K562 (cell line): Measurements from ENCODE around the gene RPTOR. TPM values are rescaled to one million over a fixed set of nuclear protein-coding genes. Genes with fewer than 3 reads are reported as not detected.

Source experiments
- ATAC-seq: fragments of 200-7000 bp; cut with Tn5 transposase; 3 replicates; pipeline ENCODE4 v1.9.1; 2020; ENCODE audit warnings: moderate library complexity
- BruUV-seq: library from RNA; stranded (reverse); fragments of 400-500 nt; replicated peaks from 2 replicates; lab custom pipeline; 2021; lab: Mats Ljungman, UMichigan
- CTCF ChIA-PET: fragments of 300-600 bp; formaldehyde crosslinking; extraction: SDS; loops from one replicate; lab custom pipeline; 2021; ENCODE audit warnings: low intra/inter-chr PET ratio; lab: Yijun Ruan, JAX
- POLR2A ChIA-PET: fragments of 300-600, 350-650 bp; sonication (Branson Sonifier 250); formaldehyde crosslinking; extraction: SDS; loops from one replicate; lab custom pipeline; 2021; ENCODE audit warnings: antibody characterized with exemption, inconsistent platforms; lab: Yijun Ruan, JAX
- DNase-seq, 4 experiments: peaks; one replicate each; pipeline versions ENCODE4 v3.0.0 to v3.0.0-alpha.2; 2011 to 2018; ENCODE audit warnings: low spot score in 3 of 4, mixed read lengths in 3 of 4; ENCODE audit errors: extremely low read depth in 1 of 4
- FAIRE-seq: peaks from 2 replicates; lab custom pipeline; 2011; peaks lifted over from hg19 to GRCh38; lab: Jason Lieb, UNC
- H2AFZ ChIP-seq: 2 replicates; pipeline ENCODE4 v1.6.0; 2011; ENCODE audit warnings: low read depth, low read length, control low read depth, inconsistent platforms
- H3K27ac ChIP-seq: fragments of 200-600 bp; 3 replicates; pipeline ENCODE4 v1.8.0; 2011; ENCODE audit warnings: low read depth, mild to moderate bottlenecking, control low read depth, inconsistent platforms, low read length, moderate library complexity, mixed read lengths; ENCODE audit errors: extremely low read depth
- H3K27me3 ChIP-seq, 2 experiments: fragments of 300-600 bp in 1 of 2; 2 replicates in 1 of 2; 3 replicates in 1 of 2; pipeline versions ENCODE4 v1.6.0 to v1.8.0; 2011; ENCODE audit warnings: inconsistent platforms in 2 of 2, low read length in 2 of 2, mild to moderate bottlenecking in 1 of 2, mixed read lengths in 1 of 2, moderate library complexity in 1 of 2; ENCODE audit not compliant: control insufficient read depth in 2 of 2, insufficient read depth in 2 of 2
- H3K36me3 ChIP-seq: fragments of 300-600 bp; 3 replicates; pipeline ENCODE4 v1.8.0; 2011; ENCODE audit warnings: mild to moderate bottlenecking, low read length, inconsistent platforms; ENCODE audit not compliant: control insufficient read depth, insufficient read depth
- H3K4me1 ChIP-seq, 2 experiments: fragments of 200-600 bp in 1 of 2; replicated peaks in 1 of 2; 2 replicates in 1 of 2; 3 replicates in 1 of 2; pipeline versions ENCODE4 v1.5.1 to v1.8.0; 2011; ENCODE audit warnings: inconsistent platforms in 2 of 2, low read length in 2 of 2, mild to moderate bottlenecking in 1 of 2, mixed read lengths in 1 of 2, moderate library complexity in 1 of 2; ENCODE audit not compliant: control insufficient read depth in 2 of 2, insufficient read depth in 2 of 2
- H3K4me2 ChIP-seq: 2 replicates; pipeline ENCODE4 v1.6.1; 2011; ENCODE audit warnings: low read length, control low read depth, inconsistent platforms, mixed read lengths; ENCODE audit not compliant: insufficient read depth
- H3K4me3 ChIP-seq: fragments of 200-600 bp; sonication (generic), shearing (Covaris generic); 2 replicates; pipeline ENCODE4 v1.5.1; 2016; ENCODE audit warnings: control low read depth, inconsistent platforms
- H3K79me2 ChIP-seq: fragments of 200-600 bp; 3 replicates; pipeline ENCODE4 v1.8.0; 2011; ENCODE audit warnings: low read length, inconsistent platforms; ENCODE audit not compliant: control insufficient read depth, insufficient read depth
- H3K9ac ChIP-seq, 2 experiments: 2 replicates each; pipeline versions ENCODE4 v1.6.0 to v1.6.1; 2011; ENCODE audit warnings: low read depth in 2 of 2, low read length in 2 of 2, control low read depth in 1 of 2, inconsistent platforms in 1 of 2, mild to moderate bottlenecking in 1 of 2, mixed read lengths in 1 of 2; ENCODE audit not compliant: insufficient read depth in 1 of 2
- H3K9me1 ChIP-seq: one replicate; pipeline ENCODE4 v1.6.0; 2011; ENCODE audit warnings: inconsistent platforms, mild to moderate bottlenecking, low read length, moderate library complexity; ENCODE audit not compliant: control insufficient read depth, insufficient read depth
- H3K9me3 ChIP-seq: replicated peaks from 2 replicates; pipeline ENCODE4 v1.5.1; 2011; ENCODE audit warnings: low read depth, low read length, inconsistent platforms; ENCODE audit not compliant: control insufficient read depth, insufficient read depth
- H4K20me1 ChIP-seq: replicated peaks from 2 replicates; pipeline ENCODE4 v1.6.1; 2011; ENCODE audit warnings: low read length, inconsistent platforms, mixed read lengths; ENCODE audit not compliant: control insufficient read depth, insufficient read depth
- ETV5 ChIP-seq: sonication (generic); formaldehyde crosslinking; IDR thresholded peaks from 2 replicates; pipeline ENCODE4 v1.4.0; 2020; ENCODE audit warnings: low read depth, mild to moderate bottlenecking, missing genetic modification reagents
- GTF2A2 ChIP-seq: IDR thresholded peaks from 2 replicates; pipeline ENCODE4 v1.6.1; 2016; ENCODE audit warnings: mild to moderate bottlenecking, missing genetic modification characterization, missing compliant biosample characterization
- HMG20B ChIP-seq: fragments of 250-450 bp; sonication (Bioruptor Pico); IDR thresholded peaks from 2 replicates; pipeline ENCODE4 v1.5.0; 2021; ENCODE audit warnings: mild to moderate bottlenecking
- KLF6 ChIP-seq: fragments of 250-450 bp; sonication (Bioruptor Pico); IDR thresholded peaks from 2 replicates; pipeline ENCODE4 v1.4.0; 2020; ENCODE audit warnings: mild to moderate bottlenecking, moderate library complexity, borderline replicate concordance
- LCOR ChIP-seq: sonication (generic); formaldehyde crosslinking; IDR thresholded peaks from 2 replicates; pipeline ENCODE4 v1.8.0; 2022; ENCODE audit warnings: mild to moderate bottlenecking, missing genetic modification reagents
- NR2F6 ChIP-seq: fragments of 450-650 bp; formaldehyde crosslinking; IDR thresholded peaks from 2 replicates; pipeline ENCODE4 v1.4.0; 2020; ENCODE audit warnings: mild to moderate bottlenecking
- RAD21 ChIP-seq, 2 experiments: fragments of 250-450 bp in 1 of 2; fragments of 450-650 bp in 1 of 2; sonication (Bioruptor Pico) in 1 of 2; formaldehyde crosslinking in 1 of 2; IDR thresholded peaks in 1 of 2; conservative IDR thresholded peaks in 1 of 2; 2 replicates each; pipeline versions ENCODE4 v1.4.0 to v1.8.0; 2020 to 2022; ENCODE audit warnings: mild to moderate bottlenecking in 2 of 2, moderate library complexity in 1 of 2
- SIN3B ChIP-seq: fragments of 450-650 bp; IDR thresholded peaks from 2 replicates; pipeline ENCODE4 v1.6.1; 2017; ENCODE audit warnings: low read depth, mild to moderate bottlenecking, moderate library complexity
- SLC30A9 ChIP-seq: fragments of 250-450 bp; sonication (Bioruptor Pico); IDR thresholded peaks from 2 replicates; pipeline ENCODE4 v1.8.0; 2022; ENCODE audit warnings: mild to moderate bottlenecking, moderate library complexity
- SRF ChIP-seq, 2 experiments: fragments of 250-450, 450-650 bp in 1 of 2; sonication (Bioruptor Pico) in 1 of 2; sonication (generic) in 1 of 2; formaldehyde crosslinking; IDR thresholded peaks; 2 replicates each; pipeline versions ENCODE4 v1.5.0 to v1.5.1; 2020 to 2022; ENCODE audit warnings: mild to moderate bottlenecking in 1 of 2, missing genetic modification reagents in 1 of 2
- TCF7 ChIP-seq: sonication (generic); IDR thresholded peaks from 2 replicates; pipeline ENCODE4 v1.6.1; 2016; ENCODE audit warnings: antibody characterized with exemption, borderline replicate concordance
- U2AF1 ChIP-seq: fragments of 200-400 bp; formaldehyde crosslinking; optimal IDR thresholded peaks from 2 replicates; pipeline ENCODE3; 2017; ENCODE audit warnings: mild to moderate bottlenecking, low read depth, low read length, moderate library complexity
- ZKSCAN3 ChIP-seq: fragments of 250-450 bp; sonication (Bioruptor Pico); IDR thresholded peaks from 2 replicates; pipeline ENCODE4 v1.4.0; 2020
- ZNF263 ChIP-seq: sonication (generic); formaldehyde crosslinking; IDR thresholded peaks from 2 replicates; pipeline ENCODE4 v1.8.0; 2022; ENCODE audit warnings: mild to moderate bottlenecking, missing genetic modification reagents, borderline replicate concordance
- WGBS: fragments of 100-300 bp; shearing (Covaris generic); methylation state at CpG from one replicate; pipeline ENCODE4 v1.1.6; 2016; ENCODE audit warnings: low coverage, mixed read lengths; ENCODE audit not compliant: insufficient coverage; ENCODE audit errors: missing lambda C conversion rate; 5-methylcytosine and 5-hydroxymethylcytosine counted together
- in situ Hi-C: fragments of 300-500 bp; cut with MboI; formaldehyde crosslinking; loops from 4 replicates; pipeline ENCODE4 v1.15.0; 2018; ENCODE audit warnings: inconsistent platforms, mixed read lengths
- intact Hi-C: fragments of 100-400 bp; cut with micrococcal nuclease; formaldehyde crosslinking; loops from 2 replicates; pipeline ENCODE4 v1.14.2; 2022
- polyA plus RNA-seq, 8 experiments: library from polyadenylated mRNA; depleted of rRNA in 4 of 8; stranded (reverse) in 5 of 8; unstranded in 3 of 8; fragments of >200 nt; fragmentation: Nextera tagmentation in 2 of 8; fragmentation: Illumina TruSeq in 1 of 8; extraction: Ambion mirVana in 2 of 8; extraction: Trizol in 1 of 8; gene quantifications; 2 replicates each; pipeline versions ENCODE4 v1.2.1 to v1.2.3, GENCODE V29; 2011 to 2014; ENCODE audit warnings: inconsistent platforms in 1 of 8, missing spikeins in 1 of 8
- total RNA-seq, 7 experiments: library from RNA; depleted of rRNA in 6 of 7; stranded (reverse); fragments of >200 nt in 6 of 7; fragmentation: Illumina TruSeq in 2 of 7; extraction: Trizol in 2 of 7; gene quantifications; 2 replicates each; pipeline versions ENCODE4 v1.2.1 to v1.2.3, GENCODE V29; 2011 to 2021; ENCODE audit warnings: low replicate concordance in 1 of 7

Gene RPTOR
- total and polyA plus RNA-seq, 9 of the 15 experiments (the other 6 are each of a cell fraction or from before 2014, with no cell fraction given): 0.24 to 54.1 (median 10.2) TPM

DNA sequence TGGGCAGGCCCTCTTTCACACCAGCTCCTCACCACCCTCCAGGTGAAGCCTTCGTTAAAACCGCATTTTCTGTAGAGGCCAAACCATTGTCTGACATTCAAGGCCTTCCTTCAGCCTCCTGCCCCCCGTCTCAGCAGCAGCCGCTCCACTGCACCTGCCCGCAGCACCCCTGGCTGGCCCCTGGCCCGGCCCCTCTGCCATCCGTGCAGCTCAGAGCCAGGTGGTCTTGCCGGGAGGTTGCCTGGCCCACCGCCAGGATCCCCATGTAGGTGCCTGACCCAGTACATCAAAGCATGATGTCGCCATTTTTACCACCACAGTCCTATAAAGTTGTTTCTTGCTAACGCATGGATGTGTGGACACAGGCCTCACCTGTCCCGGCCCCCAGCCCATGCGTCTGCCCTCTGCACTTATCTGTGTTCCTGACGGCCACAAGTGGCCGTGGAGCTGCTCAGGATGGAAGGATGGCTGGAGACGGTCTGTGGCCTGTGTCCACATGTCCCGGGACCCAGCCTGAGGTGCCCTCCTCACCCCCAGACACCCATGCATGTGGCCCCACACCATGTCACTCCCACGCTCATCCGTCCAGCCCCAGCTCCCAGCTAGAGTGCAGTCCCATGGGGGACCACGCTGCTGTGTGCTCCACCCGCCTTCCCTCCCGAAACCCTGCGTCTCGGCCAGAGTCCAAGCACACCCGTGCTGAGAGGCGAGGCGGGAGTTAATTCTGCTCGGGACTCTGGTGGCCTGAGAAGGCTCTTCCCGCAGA lies 357.7 kb downstream of the RPTOR start:
- no peak for TF ChIP-seq HMG20B
- TF ChIP-seq KLF6 (CRISPR knock-in tag): no peak
- no peak for TF ChIP-seq ZKSCAN3 (CRISPR knock-in tag)
- TF ChIP-seq SIN3B: no peak
- no peak for TF ChIP-seq ETV5 (CRISPR knock-in tag)
- no peak for TF ChIP-seq U2AF1
- TF ChIP-seq GTF2A2 (tag): no peak
- TF ChIP-seq SRF (CRISPR knock-in tag; IDR thresholded peaks at IDR 0.05): no peak
- no peak for TF ChIP-seq RAD21 (CRISPR knock-in tag; conservative IDR thresholded peaks at IDR 0.05 in 1 of 2, IDR thresholded peaks at IDR 0.05 in 1 of 2)
- TF ChIP-seq LCOR (CRISPR knock-in tag): no peak
- no peak for TF ChIP-seq ZNF263
- TF ChIP-seq NR2F6: no peak
- no peak for TF ChIP-seq SLC30A9 (CRISPR knock-in tag)
- TF ChIP-seq TCF7: no peak
- BruUV-seq: no TSS peak

More for the DNA sequence above, 357.7 kb downstream of the RPTOR start:
- Histone ChIP-seq H2AFZ (no peak overlapping the region), H3K27ac (no peak overlapping the region), H3K79me2 (no peaks in the 10 kb centered on the region), H3K4me2 (no peak overlapping the region), H3K36me3 (peaks cover 41% of the 10 kb centered on the region; the same call in 2 of the 3 replicates), H3K27me3 (no peaks in the 10 kb centered on the region), H3K4me3 (no peak overlapping the region), H3K9ac (peak overlapping the region in 1 of 2 experiments; percentile 45; a peak in 1 of 4 replicates), H3K9me3 (no peaks in the 10 kb centered on the region), H3K4me1 (peaks cover 0 to 10% of the 10 kb centered on the region in 2 experiments; a peak in 1 of 5 replicates), H3K9me1 (no peaks in the 10 kb centered on the region), H4K20me1 (no peaks in the 10 kb centered on the region)
- intact Hi-C loops (no loop called here), in situ Hi-C loops (no loop called here)
- FAIRE-seq (no peak), DNase-seq (no peak), ATAC-seq (no peak)
- WGBS: 87% methylated on average over 22 of the region's 29 CpGs
- ChIA-PET POLR2A (no interaction called here), CTCF (no interaction called here)
